Lower lobe of right lung (tissue), 2 donors: ENCODE data around the gene PPME1. TPM values are rescaled to one million over a fixed set of nuclear protein-coding genes. Genes with fewer than 3 reads are reported as not detected.

Source experiments
- ATAC-seq, 2 donors: fragments of 200-7000 bp; cut with Tn5 transposase; one replicate each; pipeline ENCODE4 v1.9.1; 2020 to 2022; ENCODE audit warnings: mild to moderate bottlenecking in 2 of 2, moderate library complexity in 2 of 2
- DNase-seq: peaks from one replicate; pipeline ENCODE4 v3.0.0-alpha.2; 2020
- H3K27ac ChIP-seq: fragments of 200-600 bp; one replicate; pipeline ENCODE4 v1.8.0; 2022
- H3K27me3 ChIP-seq: fragments of 200-600 bp; one replicate; pipeline ENCODE4 v1.8.0; 2022; ENCODE audit warnings: low read depth
- H3K36me3 ChIP-seq: fragments of 200-600 bp; one replicate; pipeline ENCODE4 v1.8.0; 2022; ENCODE audit warnings: mild to moderate bottlenecking
- H3K4me1 ChIP-seq: fragments of 200-600 bp; one replicate; pipeline ENCODE4 v1.8.0; 2022
- H3K4me3 ChIP-seq: fragments of 200-600 bp; one replicate; pipeline ENCODE4 v1.8.0; 2022; ENCODE audit warnings: mild to moderate bottlenecking
- H3K9me3 ChIP-seq: fragments of 200-600 bp; one replicate; pipeline ENCODE4 v1.8.0; 2022
- intact Hi-C: fragments of 100-400 bp; cut with DNase I; formaldehyde crosslinking; loops from one replicate; pipeline ENCODE4 v1.11.0; 2022
- total RNA-seq: library from RNA; stranded (reverse); fragmentation: NEBNext Ultra II Directional; extraction: Animal tissue kit (Norgen Biotek cat#: 25700); gene quantifications from one replicate; pipeline ENCODE4 v1.2.1, GENCODE V29; 2021
- TF ChIP-seq, protein P1 (sequence below): fragments of 200-600 bp; IDR thresholded peaks from one replicate; pipeline ENCODE4 v1.8.0; 2022; ENCODE audit warnings: antibody characterized with exemption, mild to moderate bottlenecking
- donor health status: DM: no; HTN: yes; CAD: no; lungs with severe emphysema.

The PPME1 gene
- total RNA-seq, 1 donor from 2014 or later = 29.4 TPM

DNA sequence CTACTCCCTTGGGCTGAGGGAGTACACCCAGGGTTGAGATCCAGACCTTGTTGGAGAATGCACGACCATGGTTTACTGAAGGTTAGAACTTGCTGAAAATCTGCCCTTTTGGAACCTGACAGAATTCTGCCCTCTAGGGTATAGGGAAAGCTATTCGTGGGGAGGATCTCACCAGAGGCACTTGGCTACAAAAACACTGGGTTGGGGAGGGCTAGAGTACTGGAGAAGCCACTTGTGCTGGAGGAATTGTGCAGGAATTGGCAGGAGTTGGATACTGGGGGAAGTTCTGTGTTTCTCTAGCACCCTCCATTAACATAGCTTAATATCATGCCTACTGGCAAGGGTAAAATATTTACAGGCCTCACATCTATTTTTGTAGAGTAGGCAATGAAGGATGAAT, 55.8 kb downstream of the PPME1 start:
- Histone ChIP-seq H3K4me3 (no peak overlapping the region), H3K4me1 (peaks cover 5% of the 10 kb centered on the region), H3K27ac (no peak overlapping the region), H3K27me3 (no peaks in the 10 kb centered on the region), H3K36me3 (peaks cover 27% of the 10 kb centered on the region), H3K9me3 (no peaks in the 10 kb centered on the region)
- TF ChIP-seq, protein P1, sequence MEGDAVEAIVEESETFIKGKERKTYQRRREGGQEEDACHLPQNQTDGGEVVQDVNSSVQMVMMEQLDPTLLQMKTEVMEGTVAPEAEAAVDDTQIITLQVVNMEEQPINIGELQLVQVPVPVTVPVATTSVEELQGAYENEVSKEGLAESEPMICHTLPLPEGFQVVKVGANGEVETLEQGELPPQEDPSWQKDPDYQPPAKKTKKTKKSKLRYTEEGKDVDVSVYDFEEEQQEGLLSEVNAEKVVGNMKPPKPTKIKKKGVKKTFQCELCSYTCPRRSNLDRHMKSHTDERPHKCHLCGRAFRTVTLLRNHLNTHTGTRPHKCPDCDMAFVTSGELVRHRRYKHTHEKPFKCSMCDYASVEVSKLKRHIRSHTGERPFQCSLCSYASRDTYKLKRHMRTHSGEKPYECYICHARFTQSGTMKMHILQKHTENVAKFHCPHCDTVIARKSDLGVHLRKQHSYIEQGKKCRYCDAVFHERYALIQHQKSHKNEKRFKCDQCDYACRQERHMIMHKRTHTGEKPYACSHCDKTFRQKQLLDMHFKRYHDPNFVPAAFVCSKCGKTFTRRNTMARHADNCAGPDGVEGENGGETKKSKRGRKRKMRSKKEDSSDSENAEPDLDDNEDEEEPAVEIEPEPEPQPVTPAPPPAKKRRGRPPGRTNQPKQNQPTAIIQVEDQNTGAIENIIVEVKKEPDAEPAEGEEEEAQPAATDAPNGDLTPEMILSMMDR = no peak
- no peak for DNase-seq
- intact Hi-C loops = no loop called here
- ATAC-seq = peak; percentile 44 to 61

DNA sequence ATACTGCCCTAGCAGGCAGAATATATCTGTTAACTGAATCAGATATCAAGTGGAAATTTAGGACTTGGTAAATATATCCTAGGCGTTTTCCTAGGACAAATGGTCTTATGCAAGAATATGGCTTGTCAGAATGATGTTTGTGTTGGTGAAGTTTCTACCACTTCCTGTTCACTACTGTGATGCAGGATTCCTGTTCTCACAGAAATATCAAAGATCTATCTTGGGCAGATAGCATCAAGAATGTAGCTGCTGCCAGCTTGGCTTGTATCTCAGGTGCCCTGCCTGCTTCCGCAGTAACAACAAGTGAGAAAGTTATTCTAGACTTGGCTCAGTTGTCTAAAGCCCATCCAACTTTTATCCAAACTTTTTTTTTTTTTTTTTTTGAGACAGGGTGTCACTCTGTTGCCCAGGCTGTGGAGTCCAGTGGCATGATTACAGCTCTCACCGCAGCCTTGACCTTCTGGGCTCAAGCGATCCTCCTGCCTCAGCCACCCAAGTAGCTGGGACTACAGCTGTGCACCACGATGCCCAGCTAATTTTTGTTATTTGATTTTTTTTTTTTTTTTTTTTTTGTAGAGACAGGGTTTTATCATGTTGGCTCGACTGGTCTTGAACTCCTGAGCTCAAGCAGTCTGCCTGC, 61.3 kb downstream of the PPME1 start:
- intact Hi-C loops = no loop called here
- TF ChIP-seq, protein P1 = no peak
- H3K36me3 ChIP-seq = peaks cover 68% of the 10 kb centered on the region

DNA sequence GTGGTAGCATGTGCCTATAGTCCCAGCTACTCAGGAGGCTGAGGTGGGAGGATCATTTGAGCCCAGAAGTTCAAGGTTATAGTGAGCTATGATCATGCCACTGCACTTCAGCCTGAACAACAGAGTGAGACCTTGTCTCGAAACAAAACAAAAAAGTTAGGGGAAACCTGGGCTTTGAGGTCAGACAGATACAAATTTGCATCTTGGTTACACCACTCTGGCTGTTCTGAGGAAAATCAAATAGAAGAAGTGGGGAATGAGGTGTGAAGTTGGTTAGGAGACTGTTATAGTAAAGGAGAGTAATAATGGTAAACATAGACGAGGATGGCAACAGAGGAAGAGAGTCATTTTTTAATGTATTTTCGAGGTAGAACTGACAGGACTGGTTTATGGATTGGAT, 62.6 kb downstream of the PPME1 start:
- no peak overlapping the region for H3K4me3 ChIP-seq
- ATAC-seq (no peak), DNase-seq (no peak)
- no peaks in the 10 kb centered on the region for H3K27me3 ChIP-seq
- H3K9me3 ChIP-seq = no peaks in the 10 kb centered on the region
- intact Hi-C loops = no loop called here
- no peaks in the 10 kb centered on the region for H3K4me1 ChIP-seq
- H3K27ac ChIP-seq = no peak overlapping the region
- TF ChIP-seq, protein P1 = no peak
- peaks cover 81% of the 10 kb centered on the region for H3K36me3 ChIP-seq

More for the DNA sequence above, 61.3 kb downstream of the PPME1 start:
- Histone ChIP-seq H3K9me3 (no peaks in the 10 kb centered on the region), H3K27me3 (no peaks in the 10 kb centered on the region), H3K27ac (no peak overlapping the region), H3K4me1 (no peaks in the 10 kb centered on the region), H3K4me3 (no peak overlapping the region)
- DNase-seq (no peak), ATAC-seq (no peak)

DNA sequence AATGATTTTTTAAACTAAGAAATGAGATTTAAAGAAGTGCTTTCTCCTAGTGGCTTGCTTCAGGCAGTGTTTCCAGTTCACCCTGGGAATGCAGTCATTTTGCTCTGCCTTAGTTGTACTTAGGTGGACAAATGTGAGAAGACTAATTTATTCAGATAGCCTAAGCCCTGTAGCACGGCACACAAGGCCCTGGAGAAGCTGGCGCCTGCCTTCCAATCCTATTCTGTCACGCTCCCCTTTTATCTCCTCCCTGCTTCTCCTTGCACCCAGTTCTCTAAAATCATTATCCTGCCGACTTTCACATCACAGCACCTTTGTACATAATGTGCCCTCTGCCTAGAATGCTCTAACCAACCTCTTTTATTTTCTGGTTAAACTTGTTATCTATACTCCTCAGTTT, 64.0 kb downstream of the PPME1 start:
- intact Hi-C loops = no loop called here
- no peak overlapping the region for H3K27ac ChIP-seq
- H3K36me3 ChIP-seq = peaks cover 92% of the 10 kb centered on the region
- TF ChIP-seq, protein P1 = no peak
- no peak for ATAC-seq
- H3K9me3 ChIP-seq = no peaks in the 10 kb centered on the region
- H3K4me1 ChIP-seq = no peaks in the 10 kb centered on the region
- DNase-seq = no peak
- no peak overlapping the region for H3K4me3 ChIP-seq
- H3K27me3 ChIP-seq = no peaks in the 10 kb centered on the region

DNA sequence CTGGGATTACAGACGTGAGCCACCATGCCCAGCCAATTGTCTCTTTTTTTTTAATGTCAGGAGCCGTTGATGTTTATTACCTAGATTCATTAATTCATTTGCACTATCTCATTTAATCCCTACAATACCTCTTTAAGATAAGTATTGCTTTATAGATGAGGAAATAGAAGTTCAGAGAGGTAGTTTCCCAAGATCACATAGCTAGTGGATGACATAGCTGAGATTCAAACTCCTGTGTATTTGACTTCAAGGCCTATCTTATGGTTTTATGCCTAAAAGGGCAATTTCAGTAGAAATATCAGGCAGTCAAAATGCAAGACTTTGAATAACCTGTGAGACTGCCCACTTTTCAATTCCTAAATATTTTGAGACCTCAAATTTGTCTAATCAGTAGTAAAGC, 66.5 kb downstream of the PPME1 start:
- H3K27me3 ChIP-seq = no peaks in the 10 kb centered on the region
- H3K9me3 ChIP-seq = no peaks in the 10 kb centered on the region
- TF ChIP-seq, protein P1 = no peak
- H3K4me3 ChIP-seq = no peak overlapping the region
- ATAC-seq = no peak
- H3K36me3 ChIP-seq = peaks cover 92% of the 10 kb centered on the region
- no peak overlapping the region for H3K27ac ChIP-seq
- intact Hi-C loops = no loop called here
- no peak for DNase-seq
- H3K4me1 ChIP-seq = no peaks in the 10 kb centered on the region
